Osteoblast (primary cell): ENCODE results near the gene ZNF536. TPM values are rescaled to one million over a fixed set of nuclear protein-coding genes. Genes with fewer than 3 reads are reported as not detected.

Experiments
- DNase-seq: peaks from one replicate; pipeline ENCODE4 v3.0.0; 2011; ENCODE audit warnings: low spot score, mixed read lengths; ENCODE audit not compliant: insufficient read length; ENCODE audit errors: missing footprints
- H2AFZ ChIP-seq: 2 replicates; pipeline ENCODE4 v1.6.0; 2011; ENCODE audit warnings: mild to moderate bottlenecking, low read length
- H3K27ac ChIP-seq: 2 replicates; pipeline ENCODE4 v1.5.1; 2011; ENCODE audit warnings: mild to moderate bottlenecking, low read depth, low read length, moderate library complexity
- H3K27me3 ChIP-seq: 2 replicates; pipeline ENCODE4 v1.6.0; 2012; ENCODE audit warnings: mild to moderate bottlenecking, control low read depth, inconsistent platforms, low read length, moderate library complexity; ENCODE audit not compliant: insufficient read depth
- H3K36me3 ChIP-seq: 2 replicates; pipeline ENCODE4 v1.5.1; 2011; ENCODE audit warnings: mild to moderate bottlenecking, low read length, control low read depth, moderate library complexity; ENCODE audit not compliant: insufficient read depth
- H3K4me1 ChIP-seq: 2 replicates; pipeline ENCODE4 v1.5.1; 2011; ENCODE audit warnings: mild to moderate bottlenecking, low read length, control low read depth, moderate library complexity; ENCODE audit not compliant: insufficient read depth
- H3K4me2 ChIP-seq: 2 replicates; pipeline ENCODE4 v1.6.0; 2011; ENCODE audit warnings: mild to moderate bottlenecking, low read length; ENCODE audit not compliant: insufficient read depth
- H3K4me3 ChIP-seq: fragments of 200-600 bp; sonication (generic); 3 replicates; pipeline ENCODE4 v1.5.1; 2012; ENCODE audit warnings: mild to moderate bottlenecking, low read length, inconsistent platforms; ENCODE audit not compliant: insufficient read depth
- H3K79me2 ChIP-seq: 2 replicates; pipeline ENCODE4 v1.6.0; 2012; ENCODE audit warnings: mild to moderate bottlenecking, low read length, control low read depth, inconsistent platforms; ENCODE audit not compliant: insufficient read depth
- H3K9me3 ChIP-seq: 2 replicates; pipeline ENCODE4 v1.5.1; 2011; ENCODE audit warnings: low read depth, low read length, control low read depth
- H4K20me1 ChIP-seq: 2 replicates; pipeline ENCODE4 v1.6.0; 2012; ENCODE audit warnings: mild to moderate bottlenecking, low read length, control low read depth; ENCODE audit not compliant: insufficient read depth
- total RNA-seq: library from RNA; depleted of rRNA; stranded (reverse); fragments of >200 nt; gene quantifications from 2 replicates; pipeline ENCODE4 v1.2.3, GENCODE V29; 2012
- TF ChIP-seq, protein P1 (sequence below): IDR thresholded peaks from 2 replicates; pipeline ENCODE4 v1.5.1; 2011; ENCODE audit warnings: mild to moderate bottlenecking, low read depth, low read length, moderate library complexity; ENCODE audit errors: extremely low read depth

ZNF536 gene
- total RNA-seq, 1 donor, result not detected

DNA sequence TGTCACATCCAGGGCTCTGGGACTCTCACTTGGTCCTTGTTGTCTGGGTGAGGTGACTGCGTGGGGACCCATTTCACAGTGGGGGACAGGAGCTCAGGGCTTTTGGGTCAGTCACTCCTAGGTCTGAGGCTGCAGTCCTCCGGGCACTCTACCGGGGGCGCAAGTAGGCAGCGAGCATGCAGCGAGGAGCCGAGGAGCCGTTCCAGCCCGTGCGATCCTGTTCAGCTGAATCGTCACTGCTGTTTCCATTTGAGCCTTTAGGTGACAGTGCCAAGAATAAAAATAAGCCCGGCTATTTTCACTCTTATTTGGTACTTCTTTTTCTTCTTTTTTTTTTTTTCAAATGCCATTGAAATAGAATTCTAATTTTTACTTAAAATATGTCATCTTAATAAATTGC, 126.5 kb downstream of the ZNF536 start:
- no peak for DNase-seq
- no peak overlapping the region for H3K27ac ChIP-seq
- TF ChIP-seq, protein P1, sequence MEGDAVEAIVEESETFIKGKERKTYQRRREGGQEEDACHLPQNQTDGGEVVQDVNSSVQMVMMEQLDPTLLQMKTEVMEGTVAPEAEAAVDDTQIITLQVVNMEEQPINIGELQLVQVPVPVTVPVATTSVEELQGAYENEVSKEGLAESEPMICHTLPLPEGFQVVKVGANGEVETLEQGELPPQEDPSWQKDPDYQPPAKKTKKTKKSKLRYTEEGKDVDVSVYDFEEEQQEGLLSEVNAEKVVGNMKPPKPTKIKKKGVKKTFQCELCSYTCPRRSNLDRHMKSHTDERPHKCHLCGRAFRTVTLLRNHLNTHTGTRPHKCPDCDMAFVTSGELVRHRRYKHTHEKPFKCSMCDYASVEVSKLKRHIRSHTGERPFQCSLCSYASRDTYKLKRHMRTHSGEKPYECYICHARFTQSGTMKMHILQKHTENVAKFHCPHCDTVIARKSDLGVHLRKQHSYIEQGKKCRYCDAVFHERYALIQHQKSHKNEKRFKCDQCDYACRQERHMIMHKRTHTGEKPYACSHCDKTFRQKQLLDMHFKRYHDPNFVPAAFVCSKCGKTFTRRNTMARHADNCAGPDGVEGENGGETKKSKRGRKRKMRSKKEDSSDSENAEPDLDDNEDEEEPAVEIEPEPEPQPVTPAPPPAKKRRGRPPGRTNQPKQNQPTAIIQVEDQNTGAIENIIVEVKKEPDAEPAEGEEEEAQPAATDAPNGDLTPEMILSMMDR, result no peak
- H3K4me1 ChIP-seq, result no peaks in the 10 kb centered on the region
- no peak overlapping the region for H3K4me3 ChIP-seq
- H3K27me3 ChIP-seq, result no peaks in the 10 kb centered on the region
- H3K79me2 ChIP-seq, result no peaks in the 10 kb centered on the region
- H3K4me2 ChIP-seq, result no peak overlapping the region
- no peaks in the 10 kb centered on the region for H3K9me3 ChIP-seq
- no peak overlapping the region for H2AFZ ChIP-seq
- H3K36me3 ChIP-seq, result no peaks in the 10 kb centered on the region
- no peaks in the 10 kb centered on the region for H4K20me1 ChIP-seq

DNA sequence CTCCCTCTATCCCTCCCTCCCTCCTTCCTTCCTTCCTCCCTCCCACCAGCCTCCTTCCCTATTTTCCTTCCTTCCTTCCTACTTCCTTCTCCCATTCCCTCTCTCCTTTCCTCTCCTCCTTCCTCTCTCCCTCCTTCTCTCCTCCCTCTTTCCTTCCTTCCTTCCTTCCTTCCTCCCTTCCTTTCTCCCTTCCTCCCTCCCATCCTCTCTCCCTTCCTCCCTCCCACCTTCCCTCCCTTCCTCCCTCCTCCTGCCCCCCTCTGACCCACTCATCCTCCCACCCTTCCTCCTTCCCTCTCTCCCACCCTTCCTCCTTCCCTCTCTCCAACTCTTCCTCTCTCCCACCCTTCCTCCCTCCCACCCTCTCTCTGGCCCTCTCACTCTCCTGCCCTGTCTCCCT, 132.1 kb downstream of the ZNF536 start:
- DNase-seq, result no peak
- H3K4me1 ChIP-seq, result no peaks in the 10 kb centered on the region
- H2AFZ ChIP-seq, result no peak overlapping the region
- no peak overlapping the region for H3K4me2 ChIP-seq
- H3K79me2 ChIP-seq, result no peaks in the 10 kb centered on the region
- no peaks in the 10 kb centered on the region for H3K27me3 ChIP-seq
- H3K4me3 ChIP-seq, result no peak overlapping the region
- no peaks in the 10 kb centered on the region for H4K20me1 ChIP-seq
- TF ChIP-seq, protein P1, result no peak
- H3K36me3 ChIP-seq, result no peaks in the 10 kb centered on the region
- no peak overlapping the region for H3K27ac ChIP-seq
- no peaks in the 10 kb centered on the region for H3K9me3 ChIP-seq

DNA sequence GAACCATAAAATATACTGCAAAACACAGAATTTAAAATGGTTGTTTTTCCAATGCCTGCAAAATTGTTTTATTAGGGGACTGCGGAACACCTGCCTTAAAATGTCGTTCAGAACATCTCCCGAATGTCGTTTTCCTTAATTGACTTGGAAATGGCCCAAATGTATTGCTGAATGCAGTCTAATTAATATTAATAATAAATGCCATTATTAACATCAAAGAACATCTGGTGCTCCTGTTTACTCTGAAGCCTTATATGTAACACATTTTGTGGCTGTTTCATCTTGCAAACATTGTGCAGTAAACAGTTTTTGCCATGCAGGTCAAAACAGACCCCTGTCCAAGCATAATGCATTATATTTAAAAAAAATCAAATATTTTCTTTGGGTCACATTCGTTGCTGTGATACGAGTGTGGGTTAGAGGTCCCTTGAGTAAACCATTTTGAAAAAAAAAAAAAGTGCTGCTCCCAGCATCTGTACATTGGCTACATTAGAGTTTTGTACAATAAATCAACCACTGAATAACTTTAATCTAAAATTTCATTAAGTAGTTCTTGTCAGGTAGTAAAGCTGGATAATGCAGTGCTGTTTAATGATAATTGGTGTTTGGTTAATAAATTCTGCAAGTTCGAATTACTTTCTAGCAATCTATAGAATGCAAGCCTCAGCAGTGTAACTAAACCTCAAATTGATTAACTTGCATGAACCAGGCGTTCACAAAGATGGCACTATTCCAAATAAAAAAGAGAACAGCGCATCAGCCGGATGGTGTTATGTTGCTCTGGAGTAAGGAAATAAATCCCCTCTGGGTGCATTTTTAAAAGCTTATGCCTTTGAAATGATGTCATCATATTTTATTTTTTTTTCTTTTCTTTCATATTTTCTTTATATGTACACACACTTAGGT, 140.2 kb downstream of the ZNF536 start:
- no peak for DNase-seq
- Histone ChIP-seq H3K36me3 (no peaks in the 10 kb centered on the region), H3K4me2 (no peak overlapping the region)

DNA sequence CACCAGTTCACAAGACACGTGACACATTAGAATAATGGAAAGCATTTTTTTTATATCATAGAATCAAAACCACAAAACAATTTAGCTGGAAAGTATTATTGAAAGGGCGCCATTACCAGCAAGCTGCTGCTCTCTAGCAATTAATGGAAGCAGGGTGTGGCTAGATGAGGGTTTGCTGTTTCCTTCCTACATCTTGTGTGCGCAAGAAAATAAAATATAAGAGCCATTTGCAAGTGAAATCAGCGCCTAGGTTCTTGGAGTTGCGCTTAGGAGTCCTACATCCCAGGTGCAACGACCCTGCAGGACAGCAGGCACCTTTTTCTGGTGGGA, 140.9 kb downstream of the ZNF536 start:
- no peaks in the 10 kb centered on the region for H4K20me1 ChIP-seq

More for the DNA sequence above, 140.2 kb downstream of the ZNF536 start:
- TF ChIP-seq, protein P1, result no peak
- Histone ChIP-seq H2AFZ (no peak overlapping the region), H4K20me1 (no peaks in the 10 kb centered on the region), H3K4me1 (no peaks in the 10 kb centered on the region), H3K4me3 (no peak overlapping the region), H3K27me3 (no peaks in the 10 kb centered on the region), H3K27ac (no peak overlapping the region), H3K79me2 (no peaks in the 10 kb centered on the region), H3K9me3 (no peaks in the 10 kb centered on the region)

More for the DNA sequence above, 140.9 kb downstream of the ZNF536 start:
- H3K79me2 ChIP-seq, result no peaks in the 10 kb centered on the region
- H3K27me3 ChIP-seq, result no peaks in the 10 kb centered on the region
- no peaks in the 10 kb centered on the region for H3K4me1 ChIP-seq
- no peak overlapping the region for H3K4me3 ChIP-seq
- no peaks in the 10 kb centered on the region for H3K36me3 ChIP-seq
- H2AFZ ChIP-seq, result no peak overlapping the region
- TF ChIP-seq, protein P1, result no peak
- H3K4me2 ChIP-seq, result no peak overlapping the region
- no peak for DNase-seq
- no peaks in the 10 kb centered on the region for H3K9me3 ChIP-seq
- no peak overlapping the region for H3K27ac ChIP-seq
